ENCODE measurements around the gene INSRR.

- TF ChIP-seq POLR2A (IDR thresholded peaks at IDR 0.05) (no peak), CTCF (IDR thresholded peaks at IDR 0.05) (no peak)
These were observed 36.0 kb upstream of the INSRR start for GRCh38 chr1:156894711-156895454.

All from gastroesophageal sphincter (tissue), 3 donors.